ENCODE data around the gene DOK7. TPM values are rescaled to one million over a fixed set of nuclear protein-coding genes. Genes with fewer than 3 reads are reported as not detected.

DOK7 gene
- total RNA-seq, 2 donors from 2014 or later, result 0.80 to 1.5 TPM

DNA sequence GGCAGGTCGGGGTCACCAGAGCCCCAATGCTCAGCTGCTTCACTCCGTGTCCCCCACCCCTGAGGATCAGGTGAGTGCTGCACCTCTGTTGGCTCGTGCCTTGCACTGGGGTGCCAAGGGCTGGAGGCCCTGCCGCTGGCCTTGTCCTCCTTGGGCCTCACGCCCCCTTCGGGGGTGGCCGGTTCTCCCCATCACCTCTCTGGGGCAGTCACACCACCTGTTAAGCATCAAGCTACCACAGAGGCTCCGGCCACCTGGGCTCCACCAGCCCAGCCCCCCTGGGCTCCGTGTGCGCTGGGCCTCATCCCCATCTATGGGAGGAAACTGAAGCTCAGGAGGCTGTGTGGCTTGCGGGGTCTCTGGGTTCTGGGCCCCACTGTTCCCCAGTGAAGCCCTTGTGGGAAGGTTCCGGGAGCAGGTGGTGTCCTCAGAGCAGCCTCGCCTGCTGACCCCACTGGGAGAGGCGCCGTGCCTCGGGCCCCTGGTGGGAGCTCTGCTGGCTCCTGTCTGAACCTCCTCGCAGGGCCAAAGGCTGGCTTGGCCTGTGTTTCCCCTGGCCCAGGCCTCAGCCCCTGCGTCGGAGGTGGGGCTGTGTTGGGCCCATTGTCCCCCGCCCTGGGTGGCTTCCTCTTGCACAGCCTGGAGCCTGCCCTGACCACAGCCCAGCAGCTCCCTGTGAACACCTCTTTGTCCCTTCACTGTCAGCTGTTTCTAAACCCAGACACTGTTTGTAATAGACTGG lies 30.8 kb downstream of the DOK7 start:
- H3K27ac ChIP-seq, result no peak overlapping the region
- TF ChIP-seq, protein P1, sequence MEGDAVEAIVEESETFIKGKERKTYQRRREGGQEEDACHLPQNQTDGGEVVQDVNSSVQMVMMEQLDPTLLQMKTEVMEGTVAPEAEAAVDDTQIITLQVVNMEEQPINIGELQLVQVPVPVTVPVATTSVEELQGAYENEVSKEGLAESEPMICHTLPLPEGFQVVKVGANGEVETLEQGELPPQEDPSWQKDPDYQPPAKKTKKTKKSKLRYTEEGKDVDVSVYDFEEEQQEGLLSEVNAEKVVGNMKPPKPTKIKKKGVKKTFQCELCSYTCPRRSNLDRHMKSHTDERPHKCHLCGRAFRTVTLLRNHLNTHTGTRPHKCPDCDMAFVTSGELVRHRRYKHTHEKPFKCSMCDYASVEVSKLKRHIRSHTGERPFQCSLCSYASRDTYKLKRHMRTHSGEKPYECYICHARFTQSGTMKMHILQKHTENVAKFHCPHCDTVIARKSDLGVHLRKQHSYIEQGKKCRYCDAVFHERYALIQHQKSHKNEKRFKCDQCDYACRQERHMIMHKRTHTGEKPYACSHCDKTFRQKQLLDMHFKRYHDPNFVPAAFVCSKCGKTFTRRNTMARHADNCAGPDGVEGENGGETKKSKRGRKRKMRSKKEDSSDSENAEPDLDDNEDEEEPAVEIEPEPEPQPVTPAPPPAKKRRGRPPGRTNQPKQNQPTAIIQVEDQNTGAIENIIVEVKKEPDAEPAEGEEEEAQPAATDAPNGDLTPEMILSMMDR (IDR thresholded peaks at IDR 0.05), result no peak
- no peaks in the 10 kb centered on the region for H3K27me3 ChIP-seq
- no peaks in the 10 kb centered on the region for H3K9me3 ChIP-seq
- no peak overlapping the region for H3K4me3 ChIP-seq
- DNase-seq, result no peak
- no peaks in the 10 kb centered on the region for H3K36me3 ChIP-seq
- H3K4me1 ChIP-seq, result no peaks in the 10 kb centered on the region
- no peak overlapping the region for H3K9ac ChIP-seq (ENCODE audit: low read depth in 2 of 2, low read length in 2 of 2)
- intact Hi-C loops (cut with DNase I), result no loop called here

DNA sequence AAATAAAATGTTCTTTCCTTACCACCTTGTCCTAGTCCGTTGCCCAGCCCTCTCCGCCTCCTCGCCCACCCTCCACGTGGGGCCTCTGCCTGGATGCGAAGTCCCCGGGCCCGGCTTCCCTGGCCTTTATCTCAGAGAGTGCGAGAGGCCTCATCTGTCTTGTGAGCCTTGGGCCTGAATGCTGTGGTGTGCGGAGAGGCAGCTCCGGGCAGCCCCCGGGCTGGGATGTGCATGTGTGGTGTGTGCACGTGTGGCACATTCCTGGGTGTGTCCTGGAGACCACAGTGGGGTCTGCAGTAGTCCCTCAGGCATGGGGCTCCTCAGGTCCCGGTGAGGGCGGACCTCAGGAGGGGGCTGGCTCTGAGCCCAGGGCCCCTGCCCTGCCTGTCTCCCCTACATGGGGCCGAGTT lies 31.4 kb downstream of the DOK7 start:
- Histone ChIP-seq H3K27me3 (no peaks in the 10 kb centered on the region), H3K9me3 (no peaks in the 10 kb centered on the region), H3K9ac (ENCODE audit: low read depth in 2 of 2, low read length in 2 of 2) (no peak overlapping the region), H3K4me1 (no peaks in the 10 kb centered on the region), H3K4me3 (no peak overlapping the region), H3K27ac (no peak overlapping the region), H3K36me3 (no peaks in the 10 kb centered on the region)
- DNase-seq, result no peak
- TF ChIP-seq, protein P1 (IDR thresholded peaks at IDR 0.05), result no peak
- intact Hi-C loops (cut with DNase I), result no loop called here

DNA sequence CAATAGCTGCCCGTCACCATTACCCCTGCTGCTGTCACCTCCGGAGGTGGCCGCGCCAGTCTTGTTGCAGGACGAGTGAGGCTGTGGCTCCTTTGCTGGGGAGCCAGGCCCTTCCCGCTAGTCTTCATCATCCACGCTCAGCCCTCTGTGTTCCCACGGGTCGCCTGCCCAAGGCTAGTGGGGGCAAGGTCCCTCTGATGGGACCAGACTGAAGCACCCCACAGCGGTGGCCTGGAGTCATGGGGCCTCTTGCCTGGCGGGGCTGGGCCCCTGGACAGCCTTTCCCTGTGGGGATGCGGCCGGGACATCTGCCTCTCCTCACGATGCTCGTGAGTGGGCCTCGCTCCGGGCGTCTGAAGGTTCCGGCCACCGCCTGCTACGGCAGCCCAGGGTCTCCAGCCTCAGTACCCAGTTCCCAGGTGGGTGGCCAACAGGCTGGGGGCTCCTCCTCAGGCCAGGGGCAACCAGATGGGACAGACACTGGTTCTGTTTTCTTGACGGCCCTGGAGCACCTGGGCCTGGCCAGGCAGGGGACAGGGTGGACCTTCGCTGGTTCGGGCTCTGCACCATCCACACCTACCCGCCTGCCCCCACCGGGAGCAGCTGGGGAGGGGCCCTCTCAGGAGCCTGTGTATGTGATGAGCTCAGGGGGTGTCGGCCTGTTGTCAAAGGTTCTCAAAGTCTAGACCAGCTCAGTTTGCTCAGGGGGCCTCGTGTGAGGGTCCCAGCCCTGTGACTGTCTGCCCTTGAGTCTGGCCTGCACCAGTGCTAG lies 32.3 kb downstream of the DOK7 start:
- H3K27me3 ChIP-seq, result no peaks in the 10 kb centered on the region
- H3K9ac ChIP-seq (ENCODE audit: low read depth in 2 of 2, low read length in 2 of 2), result no peak overlapping the region
- TF ChIP-seq, protein P1 (IDR thresholded peaks at IDR 0.05), result no peak
- H3K27ac ChIP-seq, result no peak overlapping the region
- DNase-seq, result no peak
- H3K36me3 ChIP-seq, result no peaks in the 10 kb centered on the region
- no peak overlapping the region for H3K4me3 ChIP-seq
- no peaks in the 10 kb centered on the region for H3K4me1 ChIP-seq
- no peaks in the 10 kb centered on the region for H3K9me3 ChIP-seq
- intact Hi-C loops (cut with DNase I), result no loop called here

DNA sequence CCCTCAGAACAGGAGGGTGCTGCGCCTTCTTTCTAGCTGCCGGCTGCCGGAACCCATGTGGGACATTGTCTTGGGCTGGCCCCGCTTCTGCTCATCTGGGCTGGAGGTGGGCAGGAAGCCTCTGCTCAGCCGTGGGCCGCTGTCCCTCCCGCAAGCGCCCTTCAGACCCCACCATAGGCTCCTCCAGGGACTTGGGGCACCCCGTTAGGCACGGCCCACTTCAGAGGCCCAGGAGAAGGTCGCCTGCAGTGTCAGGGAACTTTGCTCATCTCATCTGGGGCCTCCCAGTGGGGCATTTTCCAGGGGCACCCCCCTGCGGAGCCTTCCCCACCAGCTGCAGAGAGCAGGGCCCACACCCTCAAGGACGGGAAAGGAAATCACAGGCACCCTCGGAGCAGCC lies 32.9 kb downstream of the DOK7 start:
- H3K4me1 ChIP-seq, result no peaks in the 10 kb centered on the region
- no peaks in the 10 kb centered on the region for H3K27me3 ChIP-seq
- TF ChIP-seq, protein P1 (IDR thresholded peaks at IDR 0.05), result no peak
- H3K4me3 ChIP-seq, result no peak overlapping the region
- no peak for DNase-seq
- H3K9ac ChIP-seq (ENCODE audit: low read depth in 2 of 2, low read length in 2 of 2), result no peak overlapping the region
- H3K27ac ChIP-seq, result no peak overlapping the region
- intact Hi-C loops (cut with DNase I), result no loop called here
- no peaks in the 10 kb centered on the region for H3K9me3 ChIP-seq
- no peaks in the 10 kb centered on the region for H3K36me3 ChIP-seq

DNA sequence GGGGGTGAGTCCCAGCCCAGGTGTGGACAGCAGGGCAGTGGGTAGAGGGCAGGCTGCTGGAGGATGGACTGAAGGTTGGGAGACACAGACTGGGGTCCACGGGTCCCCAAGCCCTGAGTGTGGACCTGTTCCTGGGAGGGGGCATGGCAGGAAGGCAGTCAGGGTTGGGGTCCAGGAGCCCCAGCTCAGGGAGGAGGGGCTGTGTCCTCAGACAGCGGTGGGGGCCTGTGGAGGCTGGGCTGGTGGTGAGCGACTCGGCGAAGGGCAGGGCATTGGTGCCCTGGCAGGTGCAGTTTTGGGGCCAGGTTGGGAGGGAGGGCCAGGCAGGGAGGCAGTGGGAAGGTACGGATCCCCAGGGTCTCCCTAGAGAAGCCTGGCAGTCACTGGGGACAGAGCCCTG lies 34.0 kb downstream of the DOK7 start:
- Histone ChIP-seq H3K27me3 (no peaks in the 10 kb centered on the region), H3K4me3 (no peak overlapping the region), H3K9ac (ENCODE audit: low read depth in 2 of 2, low read length in 2 of 2) (no peak overlapping the region), H3K9me3 (no peaks in the 10 kb centered on the region), H3K27ac (no peak overlapping the region), H3K36me3 (no peaks in the 10 kb centered on the region), H3K4me1 (no peaks in the 10 kb centered on the region)
- intact Hi-C loops (cut with DNase I), result no loop called here
- no peak for DNase-seq
- TF ChIP-seq, protein P1 (IDR thresholded peaks at IDR 0.05), result no peak
